LNCAP (cell line): ENCODE data around the gene COL15A1.

Experiments used
- CTCF ChIP-seq: fragments of 450-650 bp; IDR thresholded peaks from 2 replicates; pipeline ENCODE4 v1.5.1; 2017; ENCODE audit warnings: mild to moderate bottlenecking

COL15A1 gene

GRCh38 chr9:98974994-98975712 lies 31.4 kb downstream of the COL15A1 start:
- peak; percentile 98 for TF ChIP-seq CTCF

GRCh38 chr9:98975838-98976237 lies 32.1 kb downstream of the COL15A1 start:
- no peak for TF ChIP-seq CTCF

GRCh38 chr9:98977246-98977714 lies 33.6 kb downstream of the COL15A1 start:
- no peak for TF ChIP-seq CTCF

DNA sequence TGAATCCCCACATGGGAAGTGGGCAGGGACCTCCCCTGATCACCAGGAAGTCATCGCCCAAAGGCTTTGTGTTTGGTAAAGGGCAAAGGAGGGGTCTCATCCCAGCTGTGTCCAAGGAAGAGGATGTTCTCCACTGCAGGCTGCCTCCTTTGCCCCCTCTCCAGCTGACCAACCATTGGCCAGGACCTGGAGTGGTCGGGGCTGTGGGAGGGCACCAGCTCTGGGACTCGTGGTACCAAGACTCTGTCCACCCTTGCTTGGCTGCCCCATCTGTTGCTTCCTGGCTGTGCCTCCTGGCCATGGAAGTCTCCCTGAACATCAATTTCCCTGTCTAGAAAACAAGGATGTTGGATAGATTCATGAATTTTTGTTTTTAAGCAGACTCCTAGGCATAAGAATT lies 34.1 kb downstream of the COL15A1 start:
- TF ChIP-seq CTCF, result no peak

DNA sequence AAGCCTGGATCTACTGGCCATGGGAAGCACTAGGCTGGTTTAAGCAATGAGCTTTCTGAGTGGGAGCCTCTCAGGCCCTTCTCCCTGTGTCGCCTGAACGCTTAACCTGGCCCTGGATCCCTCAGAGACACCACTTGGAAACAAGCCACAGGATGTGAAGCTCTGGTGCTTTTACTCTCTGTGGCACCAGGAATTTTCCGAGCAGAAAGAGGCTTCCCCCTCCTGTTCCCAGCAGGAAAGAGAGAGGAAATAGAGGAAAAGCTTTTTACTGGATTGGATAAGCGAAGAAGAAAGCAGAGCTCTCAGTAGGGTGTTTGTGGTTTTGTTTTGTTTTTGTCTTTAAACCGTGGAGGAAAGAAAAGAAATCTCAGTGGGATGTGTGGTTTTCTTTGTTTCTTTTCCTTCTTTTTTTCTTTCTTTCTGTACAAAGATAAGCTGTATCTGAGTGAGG lies 34.5 kb downstream of the COL15A1 start:
- no peak for TF ChIP-seq CTCF

- no peak for TF ChIP-seq CTCF
Observed at GRCh38 chr9:98980291-98980690, 36.6 kb downstream of the COL15A1 start.

DNA sequence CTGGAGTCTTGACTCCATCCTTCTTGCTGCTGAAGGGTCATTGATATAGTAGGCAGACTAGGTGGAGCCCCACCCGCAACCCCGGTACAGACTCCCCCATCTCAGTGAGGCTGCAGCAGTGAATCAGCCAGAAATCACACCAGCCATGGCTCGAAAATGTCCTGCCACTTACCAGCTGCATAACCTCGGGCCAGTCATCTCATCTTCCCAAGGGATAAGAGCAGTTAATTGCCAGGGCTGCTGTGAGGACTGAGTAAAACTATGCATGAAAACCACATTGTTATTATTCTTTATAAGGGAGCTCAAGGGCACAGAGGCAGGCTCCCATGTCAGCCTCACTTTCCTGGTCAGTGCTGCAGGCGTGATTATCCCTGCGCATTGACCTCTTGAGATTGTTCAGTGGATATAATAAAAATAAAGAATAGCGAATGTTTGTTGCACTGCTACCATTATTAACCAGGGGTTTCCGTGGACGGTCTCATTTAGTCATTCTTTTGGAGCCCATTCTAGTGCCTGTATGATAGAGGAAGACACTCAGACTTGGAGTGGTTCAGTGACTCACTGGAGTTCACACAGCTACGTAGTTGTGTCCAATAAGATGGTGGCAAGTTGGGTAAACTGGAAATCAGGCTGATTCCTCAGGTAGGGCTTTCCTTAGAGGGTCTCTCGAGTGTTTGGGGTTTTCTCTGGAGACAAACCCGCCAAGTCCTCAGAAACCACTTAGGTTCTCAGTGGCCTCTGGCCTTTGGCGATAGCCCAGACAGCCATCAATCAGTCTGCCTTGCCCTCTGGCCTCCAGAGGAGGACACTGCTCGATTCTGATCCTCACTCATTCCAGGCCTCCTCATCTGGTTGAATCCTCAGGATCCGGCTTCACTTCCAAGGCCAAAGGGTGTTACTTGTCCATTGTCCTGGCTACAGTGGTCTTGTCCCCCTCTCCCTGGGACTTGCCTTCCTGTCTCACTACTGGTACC lies 39.9 kb downstream of the COL15A1 start:
- no peak for TF ChIP-seq CTCF
